GM23338 (cell line): ENCODE data around the gene BCL2L2. TPM values are rescaled to one million over a fixed set of nuclear protein-coding genes. Genes with fewer than 3 reads are reported as not detected.

Experiments
- ATAC-seq: fragments of 200-7000 bp; cut with Tn5 transposase; 3 replicates; pipeline ENCODE4 v1.9.1; 2020
- DNase-seq: peaks from one replicate; pipeline ENCODE4 v3.0.0-alpha.2; 2015; ENCODE audit warnings: low spot score
- H2AFZ ChIP-seq: fragments of 200-600 bp; sonication (generic); 2 replicates; pipeline ENCODE4 v1.8.0; 2016; ENCODE audit warnings: antibody characterized with exemption, mild to moderate bottlenecking, moderate library complexity
- H3F3A ChIP-seq: fragments of 200-600 bp; sonication (generic); replicated peaks from 2 replicates; pipeline ENCODE4 v1.8.0; 2017; ENCODE audit warnings: antibody characterized with exemption, mixed run types, low read depth
- H3K27ac ChIP-seq: fragments of 200-600 bp; sonication (generic); 2 replicates; pipeline ENCODE4 v1.6.1; 2016; ENCODE audit warnings: low read depth
- H3K27me3 ChIP-seq: fragments of 200-600 bp; sonication (generic); 2 replicates; pipeline ENCODE4 v1.8.0; 2016; ENCODE audit warnings: mild to moderate bottlenecking, mixed run types, moderate library complexity; ENCODE audit not compliant: insufficient read depth
- H3K36me3 ChIP-seq: fragments of 200-600 bp; sonication (generic); 2 replicates; pipeline ENCODE4 v1.8.0; 2016; ENCODE audit warnings: mild to moderate bottlenecking; ENCODE audit not compliant: insufficient read depth
- H3K4me1 ChIP-seq: fragments of 200-600 bp; sonication (generic); 2 replicates; pipeline ENCODE4 v1.8.0; 2016; ENCODE audit warnings: mild to moderate bottlenecking, moderate library complexity; ENCODE audit not compliant: insufficient read depth
- H3K4me2 ChIP-seq: fragments of 200-600 bp; sonication (generic); 2 replicates; pipeline ENCODE4 v1.7.1; 2017; ENCODE audit warnings: mixed run types
- H3K4me3 ChIP-seq: fragments of 200-600 bp; sonication (generic); 2 replicates; pipeline ENCODE4 v1.6.1; 2016; ENCODE audit warnings: mixed run types
- H3K79me2 ChIP-seq: fragments of 200-600 bp; sonication (generic); replicated peaks from 2 replicates; pipeline ENCODE4 v1.8.0; 2017; ENCODE audit warnings: mild to moderate bottlenecking; ENCODE audit not compliant: insufficient read depth
- H3K9me2 ChIP-seq: fragments of 200-600 bp; sonication (generic); 2 replicates; pipeline ENCODE4 v1.8.0; 2017; ENCODE audit not compliant: insufficient read depth
- H4K20me1 ChIP-seq: fragments of 200-600 bp; sonication (generic); replicated peaks from 2 replicates; pipeline ENCODE4 v1.8.0; 2017; ENCODE audit warnings: mild to moderate bottlenecking; ENCODE audit not compliant: insufficient read depth
- H3K27ac Mint-ChIP-seq: 2 replicates; pipeline ENCODE4 v1.8.0; 2020; ENCODE audit warnings: inconsistent platforms, mild to moderate bottlenecking, moderate library complexity, mixed read lengths
- H3K27me3 Mint-ChIP-seq: 3 replicates; pipeline ENCODE4 v1.8.0; 2022; ENCODE audit warnings: low read depth, mild to moderate bottlenecking, moderate library complexity, mixed read lengths, inconsistent platforms; ENCODE audit not compliant: insufficient read depth, poor library complexity
- H3K36me3 Mint-ChIP-seq: 3 replicates; pipeline ENCODE4 v1.8.0; 2021; ENCODE audit warnings: low read depth, mild to moderate bottlenecking, inconsistent platforms, moderate library complexity, mixed read lengths
- H3K4me1 Mint-ChIP-seq: 3 replicates; pipeline ENCODE4 v1.8.0; 2020; ENCODE audit warnings: mild to moderate bottlenecking, inconsistent platforms, mixed read lengths
- H3K4me3 Mint-ChIP-seq: 3 replicates; pipeline ENCODE4 v1.8.0; 2021; ENCODE audit warnings: moderate library complexity, mild to moderate bottlenecking, inconsistent platforms, mixed read lengths
- H3K9me3 Mint-ChIP-seq: 3 replicates; pipeline ENCODE4 v1.8.0; 2020; ENCODE audit warnings: moderate library complexity, mild to moderate bottlenecking, inconsistent platforms, mixed read lengths
- NANOG ChIP-seq: IDR thresholded peaks from 2 replicates; pipeline ENCODE4 v1.6.1; 2016; ENCODE audit warnings: antibody characterized with exemption, borderline replicate concordance
- STAT1 ChIP-seq: IDR thresholded peaks from one replicate; pipeline ENCODE4 v1.6.1; 2016; ENCODE audit warnings: antibody characterized with exemption; ENCODE audit not compliant: unreplicated experiment
- ZNF331 ChIP-seq: fragments of 250-450 bp; sonication (Bioruptor Pico); IDR thresholded peaks from 2 replicates; pipeline ENCODE4 v1.5.0; 2020; ENCODE audit warnings: low read depth, mild to moderate bottlenecking, moderate library complexity
- polyA plus RNA-seq: library from polyadenylated mRNA; unstranded; fragments of >200 nt; fragmentation: Nextera tagmentation; extraction: Ambion mirVana; gene quantifications from 2 replicates; pipeline ENCODE4 v1.2.1, GENCODE V29; 2016
- total RNA-seq: library from RNA; depleted of rRNA; stranded (reverse); fragments of >200 nt; shearing (Covaris generic); gene quantifications from 2 replicates; pipeline ENCODE4 v1.2.3, GENCODE V29; 2014
- TF ChIP-seq, protein P1 (sequence below): IDR thresholded peaks from 2 replicates; pipeline ENCODE4 v1.6.1; 2016; ENCODE audit warnings: antibody characterized with exemption
- TF ChIP-seq, protein P2 (sequence below), 2 experiments: fragments of 200-600 bp in 1 of 2; sonication (generic) in 1 of 2; conservative IDR thresholded peaks; 2 replicates each; pipeline versions ENCODE4 v1.5.1 to v1.6.1; 2016 to 2017; ENCODE audit warnings: antibody characterized with exemption in 2 of 2, low read depth in 2 of 2, mild to moderate bottlenecking in 2 of 2, moderate library complexity in 1 of 2
- TF ChIP-seq, protein P3 (sequence below): IDR thresholded peaks from one replicate; pipeline ENCODE4 v1.6.1; 2018; ENCODE audit warnings: antibody characterized with exemption; ENCODE audit not compliant: unreplicated experiment

The BCL2L2 gene
- total and polyA plus RNA-seq, 2 experiments from 2014 or later = 3.5 to 12.3 TPM

DNA sequence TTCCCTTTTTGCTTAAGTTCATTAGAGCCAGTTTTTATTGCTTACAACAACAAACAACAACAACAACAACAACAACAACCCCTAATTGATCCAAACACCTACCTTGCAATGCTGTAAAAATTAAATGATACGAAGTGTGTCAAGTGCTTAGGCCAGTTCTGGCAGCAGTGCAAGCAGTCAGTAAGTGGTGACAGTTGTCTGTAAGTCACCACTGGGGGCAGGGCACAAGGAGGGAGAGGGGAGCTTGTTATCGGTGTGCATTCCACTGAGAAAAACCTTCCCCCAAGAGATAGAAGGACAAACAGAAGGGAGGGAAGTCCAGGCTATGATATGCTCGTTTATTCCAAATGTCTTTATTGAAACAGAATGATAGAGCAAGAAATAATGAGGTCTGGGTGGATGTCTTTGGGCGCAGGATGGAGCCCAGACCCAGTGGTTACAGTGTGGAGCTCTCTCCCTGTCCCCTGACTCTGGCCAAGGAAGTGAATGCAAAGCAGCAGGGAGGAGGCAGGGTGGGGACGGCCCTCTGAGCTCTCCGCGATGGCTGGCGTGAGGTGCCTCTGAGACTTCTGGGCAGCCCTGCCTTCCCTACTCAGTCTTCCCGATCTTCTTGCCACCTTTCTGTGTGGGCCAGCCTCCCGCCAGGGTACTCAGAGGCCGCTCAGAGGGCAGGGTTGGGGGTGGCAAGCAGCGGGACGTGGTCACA is 39.5 kb downstream of the BCL2L2 start:
- H3K4me3 Mint-ChIP-seq = no peak overlapping the region
- TF ChIP-seq, protein P1, sequence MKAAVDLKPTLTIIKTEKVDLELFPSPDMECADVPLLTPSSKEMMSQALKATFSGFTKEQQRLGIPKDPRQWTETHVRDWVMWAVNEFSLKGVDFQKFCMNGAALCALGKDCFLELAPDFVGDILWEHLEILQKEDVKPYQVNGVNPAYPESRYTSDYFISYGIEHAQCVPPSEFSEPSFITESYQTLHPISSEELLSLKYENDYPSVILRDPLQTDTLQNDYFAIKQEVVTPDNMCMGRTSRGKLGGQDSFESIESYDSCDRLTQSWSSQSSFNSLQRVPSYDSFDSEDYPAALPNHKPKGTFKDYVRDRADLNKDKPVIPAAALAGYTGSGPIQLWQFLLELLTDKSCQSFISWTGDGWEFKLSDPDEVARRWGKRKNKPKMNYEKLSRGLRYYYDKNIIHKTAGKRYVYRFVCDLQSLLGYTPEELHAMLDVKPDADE = no peak
- TF ChIP-seq, protein P2, sequence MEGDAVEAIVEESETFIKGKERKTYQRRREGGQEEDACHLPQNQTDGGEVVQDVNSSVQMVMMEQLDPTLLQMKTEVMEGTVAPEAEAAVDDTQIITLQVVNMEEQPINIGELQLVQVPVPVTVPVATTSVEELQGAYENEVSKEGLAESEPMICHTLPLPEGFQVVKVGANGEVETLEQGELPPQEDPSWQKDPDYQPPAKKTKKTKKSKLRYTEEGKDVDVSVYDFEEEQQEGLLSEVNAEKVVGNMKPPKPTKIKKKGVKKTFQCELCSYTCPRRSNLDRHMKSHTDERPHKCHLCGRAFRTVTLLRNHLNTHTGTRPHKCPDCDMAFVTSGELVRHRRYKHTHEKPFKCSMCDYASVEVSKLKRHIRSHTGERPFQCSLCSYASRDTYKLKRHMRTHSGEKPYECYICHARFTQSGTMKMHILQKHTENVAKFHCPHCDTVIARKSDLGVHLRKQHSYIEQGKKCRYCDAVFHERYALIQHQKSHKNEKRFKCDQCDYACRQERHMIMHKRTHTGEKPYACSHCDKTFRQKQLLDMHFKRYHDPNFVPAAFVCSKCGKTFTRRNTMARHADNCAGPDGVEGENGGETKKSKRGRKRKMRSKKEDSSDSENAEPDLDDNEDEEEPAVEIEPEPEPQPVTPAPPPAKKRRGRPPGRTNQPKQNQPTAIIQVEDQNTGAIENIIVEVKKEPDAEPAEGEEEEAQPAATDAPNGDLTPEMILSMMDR (conservative IDR thresholded peaks at IDR 0.05; ENCODE audit: low read depth in 2 of 2) = peak; percentile 24 to 34
- ATAC-seq = peak; percentile 80
- H3K4me1 Mint-ChIP-seq = peaks cover 13% of the 10 kb centered on the region
- Histone ChIP-seq H3K79me2 (no peaks in the 10 kb centered on the region), H3K36me3 (no peaks in the 10 kb centered on the region), H3F3A (peaks cover 6% of the 10 kb centered on the region; the same call in 1 of the 2 replicates), H4K20me1 (peaks cover 5% of the 10 kb centered on the region; the same call in 1 of the 2 replicates), H3K4me1 (peaks cover 10% of the 10 kb centered on the region), H3K27me3 (peaks cover 9% of the 10 kb centered on the region), H2AFZ (peak overlapping the region; percentile 66; the same call in 1 of the 2 replicates), H3K4me2 (peak overlapping the region; percentile 70), H3K4me3 (0 out of 2 replicates have a peak overlapping the region, but pooled peaks have one; percentile 36), H3K9me2 (no peaks in the 10 kb centered on the region), H3K27ac (no peak overlapping the region)
- H3K27ac Mint-ChIP-seq = no peak overlapping the region; the same call in 1 of the 2 replicates
- H3K27me3 Mint-ChIP-seq = peaks cover 6% of the 10 kb centered on the region
- peaks cover 8% of the 10 kb centered on the region; the same call in 2 of the 3 replicates for H3K9me3 Mint-ChIP-seq
- H3K36me3 Mint-ChIP-seq = peaks cover 7% of the 10 kb centered on the region
- DNase-seq = peak; percentile 38

DNA sequence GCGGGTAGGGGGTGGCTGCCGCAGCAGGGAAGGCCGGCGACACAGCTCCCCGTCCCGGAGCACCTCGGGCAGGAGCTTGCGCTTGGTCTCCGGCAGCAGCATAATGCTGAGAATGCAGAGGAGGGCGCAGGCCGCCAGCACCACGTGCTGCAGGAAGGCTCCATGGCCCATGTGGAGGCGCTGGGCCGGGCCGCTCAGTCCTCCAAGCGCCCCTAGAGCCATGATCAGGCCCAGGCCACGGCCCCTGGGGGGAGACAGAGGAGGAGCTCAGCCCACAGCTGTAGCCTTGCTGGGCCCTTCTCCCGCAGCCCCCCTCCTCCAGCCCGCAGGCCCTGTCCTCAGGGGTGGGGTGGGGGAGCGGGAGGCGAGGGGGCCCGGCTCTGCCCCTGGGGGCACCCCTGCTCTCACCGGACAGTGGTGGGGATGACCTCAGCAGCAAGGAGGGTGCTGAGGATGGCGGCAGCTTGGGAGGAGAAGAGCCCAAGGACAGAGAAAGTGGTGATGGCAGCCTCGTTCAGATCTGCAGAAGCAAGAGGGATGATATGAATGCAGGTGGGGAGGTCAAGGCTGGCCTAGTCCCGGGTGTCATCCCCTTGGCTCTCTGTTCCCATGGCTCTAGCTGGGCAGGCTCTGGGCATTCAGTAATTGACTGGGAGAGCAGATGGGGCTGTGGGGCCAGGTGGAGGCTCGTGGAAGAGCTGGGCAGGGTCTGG is 40.2 kb downstream of the BCL2L2 start:
- DNase-seq = peak; percentile 62
- Histone ChIP-seq H2AFZ (peak overlapping the region; percentile 66; the same call in 1 of the 2 replicates), H3K4me3 (0 out of 2 replicates have a peak overlapping the region, but pooled peaks have one; percentile 36), H3K9me2 (no peaks in the 10 kb centered on the region), H4K20me1 (peaks cover 5% of the 10 kb centered on the region; the same call in 1 of the 2 replicates), H3K4me1 (peaks cover 15% of the 10 kb centered on the region), H3K27ac (no peak overlapping the region), H3K4me2 (peak overlapping the region; percentile 70), H3K27me3 (peaks cover 15% of the 10 kb centered on the region), H3K36me3 (no peaks in the 10 kb centered on the region), H3K79me2 (no peaks in the 10 kb centered on the region), H3F3A (peaks cover 6% of the 10 kb centered on the region; the same call in 1 of the 2 replicates)
- Mint-ChIP-seq H3K9me3 (peaks cover 4% of the 10 kb centered on the region; the same call in 1 of the 3 replicates), H3K36me3 (peaks cover 9% of the 10 kb centered on the region), H3K4me3 (no peak overlapping the region), H3K27me3 (peaks cover 6% of the 10 kb centered on the region), H3K4me1 (peaks cover 17% of the 10 kb centered on the region), H3K27ac (no peak overlapping the region)
- peak; percentile 84 for ATAC-seq
- no peak for TF ChIP-seq ZNF331 (CRISPR knock-in tag)
- no peak for TF ChIP-seq STAT1
- TF ChIP-seq, protein P3, sequence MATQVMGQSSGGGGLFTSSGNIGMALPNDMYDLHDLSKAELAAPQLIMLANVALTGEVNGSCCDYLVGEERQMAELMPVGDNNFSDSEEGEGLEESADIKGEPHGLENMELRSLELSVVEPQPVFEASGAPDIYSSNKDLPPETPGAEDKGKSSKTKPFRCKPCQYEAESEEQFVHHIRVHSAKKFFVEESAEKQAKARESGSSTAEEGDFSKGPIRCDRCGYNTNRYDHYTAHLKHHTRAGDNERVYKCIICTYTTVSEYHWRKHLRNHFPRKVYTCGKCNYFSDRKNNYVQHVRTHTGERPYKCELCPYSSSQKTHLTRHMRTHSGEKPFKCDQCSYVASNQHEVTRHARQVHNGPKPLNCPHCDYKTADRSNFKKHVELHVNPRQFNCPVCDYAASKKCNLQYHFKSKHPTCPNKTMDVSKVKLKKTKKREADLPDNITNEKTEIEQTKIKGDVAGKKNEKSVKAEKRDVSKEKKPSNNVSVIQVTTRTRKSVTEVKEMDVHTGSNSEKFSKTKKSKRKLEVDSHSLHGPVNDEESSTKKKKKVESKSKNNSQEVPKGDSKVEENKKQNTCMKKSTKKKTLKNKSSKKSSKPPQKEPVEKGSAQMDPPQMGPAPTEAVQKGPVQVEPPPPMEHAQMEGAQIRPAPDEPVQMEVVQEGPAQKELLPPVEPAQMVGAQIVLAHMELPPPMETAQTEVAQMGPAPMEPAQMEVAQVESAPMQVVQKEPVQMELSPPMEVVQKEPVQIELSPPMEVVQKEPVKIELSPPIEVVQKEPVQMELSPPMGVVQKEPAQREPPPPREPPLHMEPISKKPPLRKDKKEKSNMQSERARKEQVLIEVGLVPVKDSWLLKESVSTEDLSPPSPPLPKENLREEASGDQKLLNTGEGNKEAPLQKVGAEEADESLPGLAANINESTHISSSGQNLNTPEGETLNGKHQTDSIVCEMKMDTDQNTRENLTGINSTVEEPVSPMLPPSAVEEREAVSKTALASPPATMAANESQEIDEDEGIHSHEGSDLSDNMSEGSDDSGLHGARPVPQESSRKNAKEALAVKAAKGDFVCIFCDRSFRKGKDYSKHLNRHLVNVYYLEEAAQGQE = no peak
- no peak for TF ChIP-seq NANOG
